Astrocyte of the spinal cord (primary cell): ENCODE measurements around the gene HSPA4.
"Not testable (repeated sequence)": the region's sequence is repeated elsewhere in the genome, so short reads cannot be mapped to it uniquely, and the experiment has no call there.

Experiments
- DNase-seq: peaks from one replicate; pipeline ENCODE4 v3.0.0; 2011; ENCODE audit warnings: low read depth, low spot score
- H3K4me3 ChIP-seq: 2 replicates; pipeline ENCODE4 v1.5.1; 2011; ENCODE audit warnings: low read depth, mild to moderate bottlenecking, low read length, moderate library complexity
- CTCF ChIP-seq: IDR thresholded peaks from 2 replicates; pipeline ENCODE4 v1.5.1; 2012; ENCODE audit warnings: low read depth, mild to moderate bottlenecking, low read length, inconsistent platforms
- in situ Hi-C: cut with HindIII; loops from 2 replicates; pipeline ENCODE4 v1.10.0; 2017; ENCODE audit warnings: low sequenced_read_pairs

Gene HSPA4

GRCh38 chr5:133051542-133052316, at the start of gene HSPA4:
HSPA4 (plus strand) TSS chr5:133052013; CDS start chr5:133052251, 238 bp downstream.
- in situ Hi-C loops, result no loop called here
- peak; percentile 98 for DNase-seq
- TF ChIP-seq CTCF, result no peak
- H3K4me3 ChIP-seq, result peak within 1 kb of the TSS; percentile 94

GRCh38 chr5:133006653-133007052, 45.2 kb upstream of the HSPA4 start:
- no peak for TF ChIP-seq CTCF
- no peak overlapping the region for H3K4me3 ChIP-seq
- in situ Hi-C loops, result no loop called here
- peak; percentile 16 for DNase-seq

- H3K4me3 ChIP-seq, DNase-seq, in situ Hi-C loops: not testable (repeated sequence)
Observed at GRCh38 chr5:133008455-133008854, 43.4 kb upstream of the HSPA4 start.

GRCh38 chr5:133015466-133015865, 36.3 kb upstream of the HSPA4 start:
- TF ChIP-seq CTCF, result no peak
- no peak overlapping the region for H3K4me3 ChIP-seq
- in situ Hi-C loops, result no loop called here
- DNase-seq, result no peak

- TF ChIP-seq CTCF, result no peak
- in situ Hi-C loops, result no loop called here
- no peak overlapping the region for H3K4me3 ChIP-seq
- no peak for DNase-seq
Observed at GRCh38 chr5:133017964-133018363, 33.8 kb upstream of the HSPA4 start.

GRCh38 chr5:133019471-133019870, 32.3 kb upstream of the HSPA4 start:
- DNase-seq, in situ Hi-C loops, H3K4me3 ChIP-seq: not testable (repeated sequence)

GRCh38 chr5:133025804-133026663, 25.8 kb upstream of the HSPA4 start, which contains the start of gene ZCCHC10:
ZCCHC10 (minus strand) TSS chr5:133026549; CDS start chr5:133026537, 12 bp downstream.
- H3K4me3 ChIP-seq, result peak within 1 kb of the TSS; percentile 69
- no peak for TF ChIP-seq CTCF
- in situ Hi-C loops, result no loop called here
- DNase-seq, result peak; percentile 96
